ENCODE measurements around the gene TYK2. TPM values are rescaled to one million over a fixed set of nuclear protein-coding genes. Genes with fewer than 3 reads are reported as not detected.

TYK2 gene
- 67.1 TPM for total RNA-seq
- long read RNA-seq, full-length matches to known transcripts, result 15 of 50 reads
- long read RNA-seq, partial matches to known transcripts, result 23 of 50 reads
- long read RNA-seq, other reads (novel, unspliced or antisense), result 12 of 50 reads

- intact Hi-C loops (cut with DNase I), result loop anchor here (1.0 kb wide), 1 partner anchor 47 kb away; the partner anchor contains the start of gene RAVER1
- DNase-seq (ENCODE audit: missing footprints) (peak; percentile 98), ATAC-seq (peak; percentile 99)
Observed at GRCh38 chr19:10380313-10381102, at the start of gene TYK2. Gene TYK2, minus strand, starts transcription at chr19:10380572. Its CDS starts 2,166 bp downstream, at chr19:10378406.

GRCh38 chr19:10428996-10429381, 48.6 kb upstream of the TYK2 start:
- DNase-seq (ENCODE audit: missing footprints), result no peak
- no peak for ATAC-seq
- intact Hi-C loops (cut with DNase I), result no loop called here

DNA sequence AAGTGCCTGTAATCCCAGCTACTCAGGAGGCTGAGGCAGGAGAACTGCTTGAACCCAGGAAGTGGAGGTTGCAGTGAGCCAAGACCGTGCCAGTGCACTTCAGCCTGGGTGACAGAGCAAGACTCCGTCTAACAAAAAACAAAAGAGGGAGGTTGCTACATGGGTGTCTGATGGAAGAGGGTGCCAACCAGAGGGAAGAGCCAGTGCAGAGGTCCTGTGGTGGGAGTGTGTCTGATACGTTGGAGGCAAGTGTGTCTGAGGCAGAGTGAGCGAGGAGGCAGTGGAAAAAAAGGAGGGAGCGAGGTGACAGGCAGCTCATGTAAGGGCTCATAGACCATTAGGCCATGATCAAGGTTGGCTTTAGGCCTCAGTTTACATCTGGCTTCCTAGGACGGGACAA, 46.8 kb upstream of the TYK2 start:
- intact Hi-C loops (cut with DNase I), result no loop called here
- ATAC-seq (no peak), DNase-seq (ENCODE audit: missing footprints) (peak; percentile 2)

DNA sequence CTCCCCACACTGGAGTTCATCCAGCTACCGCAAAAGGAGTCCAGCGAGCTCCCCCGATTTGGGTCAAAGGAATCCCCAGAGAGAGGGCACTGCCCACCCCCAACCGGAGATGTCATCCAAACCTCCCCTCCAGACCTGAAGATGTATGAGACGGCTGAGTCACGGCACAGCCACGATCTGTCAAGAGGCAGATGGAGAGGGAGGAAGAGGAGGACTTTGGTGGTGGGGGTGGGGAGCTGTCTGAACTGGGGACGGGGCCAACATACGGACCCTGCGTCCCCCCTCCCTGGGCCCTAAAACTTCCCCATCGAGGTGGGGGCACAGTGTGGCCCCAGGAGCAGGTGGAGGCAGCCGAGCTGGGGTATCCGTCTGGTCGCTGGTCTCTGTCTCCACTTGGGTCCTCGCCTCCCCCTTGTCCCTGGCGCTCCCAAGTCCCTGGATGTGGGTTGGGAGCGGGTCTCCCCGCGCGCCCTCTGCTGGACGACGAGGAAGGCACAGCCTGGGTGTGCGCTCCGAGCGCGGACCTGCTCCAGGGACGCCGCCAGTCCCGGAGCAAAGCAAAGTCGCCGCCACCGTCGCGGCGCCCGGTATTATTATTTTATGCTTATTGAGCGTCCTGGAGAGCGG, 43.8 kb upstream of the TYK2 start:
- intact Hi-C loops (cut with DNase I), result loop anchor here (2.0 kb wide), 1 partner anchor 19 kb away; no protein-coding TSS in a partner anchor
- DNase-seq (ENCODE audit: missing footprints) (peak; percentile 92), ATAC-seq (peak; percentile 93)

DNA sequence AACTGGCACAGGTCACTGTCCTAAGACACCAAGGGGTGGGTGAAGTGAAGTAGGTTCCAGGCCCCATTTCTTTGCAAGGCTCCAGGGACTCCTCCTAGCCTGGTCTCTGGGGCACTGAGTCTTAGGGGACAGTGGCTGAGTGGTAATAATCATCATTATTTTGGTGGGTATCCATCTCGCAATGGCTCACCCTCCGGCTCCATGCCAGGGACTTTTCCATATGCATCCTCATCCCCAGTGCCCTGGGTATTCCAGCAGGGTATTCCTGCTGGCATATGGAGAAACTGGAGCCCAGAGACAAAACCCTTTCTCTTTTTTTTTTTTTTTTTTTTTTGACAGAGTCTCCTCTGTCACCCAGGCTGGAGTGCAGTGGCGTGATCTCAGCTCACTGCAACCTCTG, 42.5 kb upstream of the TYK2 start:
- ATAC-seq, result no peak
- intact Hi-C loops (cut with DNase I), result no loop called here

DNA sequence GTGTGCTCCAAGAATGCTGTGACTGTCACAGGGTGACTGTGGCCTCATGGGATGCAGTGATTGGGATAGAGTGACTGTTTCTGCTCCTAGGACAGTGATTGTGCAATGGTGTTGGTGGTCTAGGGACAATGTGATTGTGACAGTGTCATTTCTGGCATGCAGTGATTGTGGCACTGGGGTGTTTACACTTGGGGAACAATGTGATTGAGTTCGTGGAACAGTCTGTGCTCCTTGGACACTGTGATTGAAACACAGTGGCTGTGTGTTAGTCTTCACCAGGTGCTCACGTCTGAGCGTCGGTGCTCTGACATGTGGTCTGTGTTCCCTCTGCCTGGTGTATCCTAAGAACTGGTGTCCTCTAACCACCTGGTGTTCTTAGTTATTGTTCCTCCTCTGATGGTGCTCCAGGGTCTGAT, 41.7 kb upstream of the TYK2 start:
- intact Hi-C loops (cut with DNase I), result no loop called here
- DNase-seq (ENCODE audit: missing footprints) (peak; percentile 5), ATAC-seq (no peak)

More for the DNA sequence above, 42.5 kb upstream of the TYK2 start:
- peak; percentile 18 for DNase-seq (ENCODE audit: missing footprints)

- intact Hi-C loops (cut with DNase I), result no loop called here
- ATAC-seq, result no peak
- DNase-seq (ENCODE audit: missing footprints), result peak; percentile 27
Observed at GRCh38 chr19:10421240-10422045, 41.1 kb upstream of the TYK2 start.

DNA sequence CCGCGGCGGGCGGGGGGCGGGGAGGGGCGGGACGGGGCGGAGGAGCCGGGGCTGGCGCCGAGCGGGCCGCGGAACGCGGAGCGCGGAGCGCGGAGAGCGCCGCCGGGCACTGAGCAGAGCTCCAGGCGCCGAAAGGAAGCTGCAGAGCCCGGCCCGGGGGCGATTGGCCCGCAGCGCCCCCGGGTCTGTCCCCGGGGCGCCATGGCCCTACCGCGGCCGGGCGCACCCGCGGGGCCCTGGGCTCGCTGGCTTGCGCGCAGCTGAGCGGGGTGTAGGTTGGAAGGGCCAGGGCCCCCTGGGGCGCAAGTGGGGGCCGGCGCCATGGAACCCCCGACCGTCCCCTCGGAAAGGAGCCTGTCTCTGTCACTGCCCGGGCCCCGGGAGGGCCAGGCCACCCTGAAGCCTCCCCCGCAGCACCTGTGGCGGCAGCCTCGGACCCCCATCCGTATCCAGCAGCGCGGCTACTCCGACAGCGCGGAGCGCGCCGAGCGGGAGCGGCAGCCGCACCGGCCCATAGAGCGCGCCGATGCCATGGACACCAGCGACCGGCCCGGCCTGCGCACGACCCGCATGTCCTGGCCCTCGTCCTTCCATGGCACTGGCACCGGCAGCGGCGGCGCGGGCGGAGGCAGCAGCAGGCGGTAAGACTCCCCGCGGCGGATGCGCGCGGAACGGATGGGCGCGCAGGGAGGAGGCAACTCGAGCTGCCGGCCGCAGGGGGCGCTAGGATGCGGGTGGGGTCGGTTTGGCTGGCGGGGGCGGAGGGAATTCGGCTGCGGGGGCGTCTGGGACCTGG, 40.3 kb upstream of the TYK2 start, which contains the start of gene PDE4A:
PDE4A (plus strand) TSS at position 95 of the 796 bp plus-strand sequence; CDS start at position 322, 227 bp downstream.
- intact Hi-C loops (cut with DNase I), result no loop called here
- ATAC-seq (no peak), DNase-seq (ENCODE audit: missing footprints) (peak; percentile 34)

- DNase-seq (ENCODE audit: missing footprints) (peak; percentile 58), ATAC-seq (no peak)
Observed at GRCh38 chr19:10419646-10420443, 39.5 kb upstream of the TYK2 start.

GRCh38 chr19:10419200-10419645, 38.9 kb upstream of the TYK2 start:
- no peak for ATAC-seq
- intact Hi-C loops (cut with DNase I), result no loop called here
- DNase-seq (ENCODE audit: missing footprints), result peak; percentile 56

More at GRCh38 chr19:10419646-10420443, 39.5 kb upstream of the TYK2 start:
- intact Hi-C loops (cut with DNase I), result no loop called here

DNA sequence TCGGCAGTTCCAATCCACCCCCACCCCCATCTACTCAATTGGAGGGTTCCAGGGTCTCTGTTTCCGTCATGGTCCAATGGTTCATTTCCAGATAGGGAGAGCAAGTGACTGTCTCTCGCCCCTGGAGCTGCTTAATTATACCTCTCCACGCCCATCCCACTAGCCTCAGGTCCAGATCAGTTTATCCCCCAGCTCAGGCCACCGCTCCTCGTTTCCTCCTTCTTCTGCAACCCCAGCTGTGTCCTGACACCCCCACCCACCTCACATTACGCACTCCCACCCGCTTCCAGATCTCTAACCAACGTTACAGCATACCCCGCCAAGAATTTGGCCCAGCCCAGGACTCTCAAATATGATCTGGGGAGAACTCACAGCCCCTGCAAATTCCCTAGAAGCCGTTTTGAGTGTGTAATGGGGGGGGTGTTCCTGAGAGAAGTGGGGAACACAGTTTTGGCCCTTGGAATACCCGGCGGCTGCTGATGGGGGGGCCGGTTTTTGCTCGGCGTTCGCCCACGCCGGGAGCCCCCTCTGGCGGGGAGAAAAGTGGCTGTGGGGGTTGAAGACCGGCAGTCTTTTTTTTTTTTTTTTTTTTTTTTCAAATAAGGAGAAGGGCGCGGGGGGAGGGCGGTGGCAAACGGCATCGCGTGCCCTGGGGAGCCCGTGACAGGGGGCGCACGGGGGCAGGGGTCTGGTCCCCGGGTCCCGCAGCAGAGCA, 38.3 kb upstream of the TYK2 start:
- peak; percentile 13 for DNase-seq (ENCODE audit: missing footprints)
- no peak for ATAC-seq
- intact Hi-C loops (cut with DNase I), result no loop called here

GRCh38 chr19:10418235-10418484, 37.8 kb upstream of the TYK2 start:
- no peak for ATAC-seq
- intact Hi-C loops (cut with DNase I), result no loop called here
- no peak for DNase-seq (ENCODE audit: missing footprints)

- intact Hi-C loops (cut with DNase I), result no loop called here
- ATAC-seq (no peak), DNase-seq (ENCODE audit: missing footprints) (peak; percentile 16)
Observed at GRCh38 chr19:10417541-10418234, 37.3 kb upstream of the TYK2 start.

GRCh38 chr19:10416380-10417257, 36.2 kb upstream of the TYK2 start:
- intact Hi-C loops (cut with DNase I), result no loop called here
- peak; percentile 92 for DNase-seq (ENCODE audit: missing footprints)
- ATAC-seq, result peak; percentile 80

DNA sequence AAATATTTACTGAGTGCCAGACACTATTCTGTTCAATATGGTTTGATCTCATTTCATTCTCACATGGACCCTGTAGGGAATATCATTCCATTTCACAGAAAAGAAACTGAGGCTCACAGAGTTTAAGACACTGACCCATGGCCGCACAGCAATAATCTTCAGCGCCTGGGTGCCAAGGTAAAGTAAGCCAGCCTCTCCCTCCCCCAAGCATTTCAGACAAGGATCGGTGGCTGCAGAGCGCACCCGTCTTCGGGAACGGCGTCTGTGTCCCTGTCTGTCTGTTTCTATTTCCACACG, 35.7 kb upstream of the TYK2 start:
- intact Hi-C loops (cut with DNase I), result no loop called here
- DNase-seq (ENCODE audit: missing footprints) (no peak), ATAC-seq (no peak)
